SU-DHL-6 (cell line): ENCODE data around the gene NFYC.

ENCODE experiments used
- H2AFZ ChIP-seq: fragments of 200-600 bp; sonication (generic); 2 replicates; pipeline ENCODE4 v1.6.1; 2014; ENCODE audit warnings: low read depth, mild to moderate bottlenecking, moderate library complexity, mixed read lengths, antibody characterized with exemption, low read length; ENCODE audit not compliant: severe bottlenecking
- H3F3A ChIP-seq: fragments of 200-600 bp; shearing (Covaris generic); 2 replicates; pipeline ENCODE4 v1.6.0; 2016; ENCODE audit warnings: antibody characterized with exemption, mild to moderate bottlenecking; ENCODE audit not compliant: insufficient read depth
- H3K27ac ChIP-seq: fragments of 200-600 bp; sonication (generic); 2 replicates; pipeline ENCODE4 v1.5.1; 2016; ENCODE audit warnings: low read depth, mild to moderate bottlenecking, low read length, moderate library complexity, mixed read lengths
- H3K27me3 ChIP-seq: fragments of 200-600 bp; sonication (generic), shearing (Covaris generic); 2 replicates; pipeline ENCODE4 v1.6.0; 2014; ENCODE audit warnings: mild to moderate bottlenecking, low read length
- H3K36me3 ChIP-seq: fragments of 200-600 bp; sonication (generic); 2 replicates; pipeline ENCODE4 v1.6.1; 2014; ENCODE audit warnings: mild to moderate bottlenecking, low read length, mixed read lengths
- H3K4me2 ChIP-seq: fragments of 300-600, 200-600 bp; shearing (Covaris generic), sonication (generic); 2 replicates; pipeline ENCODE4 v1.6.0; 2014; ENCODE audit warnings: low read length, low read depth, mild to moderate bottlenecking; ENCODE audit not compliant: poor library complexity, severe bottlenecking
- H3K4me3 ChIP-seq: fragments of 200-600 bp; sonication (generic); 2 replicates; pipeline ENCODE4 v1.5.1; 2014; ENCODE audit warnings: antibody characterized with exemption, low read length, mild to moderate bottlenecking, mixed read lengths; ENCODE audit not compliant: insufficient read depth, poor library complexity, severe bottlenecking
- H3K79me2 ChIP-seq: fragments of 200-600 bp; sonication (generic); 2 replicates; pipeline ENCODE4 v1.6.1; 2014; ENCODE audit warnings: mild to moderate bottlenecking, low read length, moderate library complexity; ENCODE audit not compliant: insufficient read depth
- H3K9ac ChIP-seq: fragments of 200-600 bp; sonication (generic); 2 replicates; pipeline ENCODE4 v1.7.0; 2014; ENCODE audit warnings: mild to moderate bottlenecking, low read length
- H3K9me2 ChIP-seq: fragments of 200-600 bp; sonication (generic); replicated peaks from 2 replicates; pipeline ENCODE4 v1.6.1; 2014; ENCODE audit warnings: low read length; ENCODE audit not compliant: insufficient read depth
- H3K9me3 ChIP-seq: fragments of 200-600 bp; sonication (generic); 2 replicates; pipeline ENCODE4 v1.6.1; 2014; ENCODE audit warnings: low read length, mixed read lengths; ENCODE audit not compliant: insufficient read depth
- H4K20me1 ChIP-seq: fragments of 200-600 bp; sonication (generic); 2 replicates; pipeline ENCODE4 v1.6.1; 2014; ENCODE audit warnings: low read depth, mild to moderate bottlenecking, antibody characterized with exemption, low read length, moderate library complexity, mixed read lengths
- CTCF ChIP-seq: fragments of 200-600 bp; sonication (generic); IDR thresholded peaks from one replicate; pipeline ENCODE4 v1.5.1; 2017; ENCODE audit warnings: antibody characterized with exemption, mild to moderate bottlenecking, low read length, moderate library complexity; ENCODE audit not compliant: insufficient read depth, poor library complexity, severe bottlenecking
- EZH2phosphoT487 ChIP-seq: fragments of 200-600 bp; sonication (generic), shearing (Covaris generic); conservative IDR thresholded peaks from 2 replicates; pipeline ENCODE4 v1.6.1; 2018; ENCODE audit warnings: mild to moderate bottlenecking, antibody characterized with exemption, low read length, moderate library complexity, mixed read lengths

NFYC gene

GRCh38 chr1:40734882-40735628 is 43.6 kb downstream of the NFYC start:
- TF ChIP-seq CTCF (no peak), EZH2phosphoT487 (no peak)
- H3K4me2 ChIP-seq: no peak overlapping the region
- H3K4me3 ChIP-seq: no peak overlapping the region
- peaks cover 13% of the 10 kb centered on the region; the same call in 1 of the 2 replicates for H4K20me1 ChIP-seq
- H3K9me3 ChIP-seq: no peaks in the 10 kb centered on the region
- H2AFZ ChIP-seq: no peak overlapping the region
- H3F3A ChIP-seq: no peaks in the 10 kb centered on the region; the same call in 1 of the 2 replicates
- no peaks in the 10 kb centered on the region for H3K27me3 ChIP-seq
- H3K27ac ChIP-seq: no peak overlapping the region
- peaks cover 73% of the 10 kb centered on the region for H3K79me2 ChIP-seq
- H3K9me2 ChIP-seq: no peaks in the 10 kb centered on the region
- H3K36me3 ChIP-seq: peaks cover 8% of the 10 kb centered on the region; the same call in 1 of the 2 replicates
- no peak overlapping the region for H3K9ac ChIP-seq

- Histone ChIP-seq H4K20me1 (peaks cover 13% of the 10 kb centered on the region; the same call in 1 of the 2 replicates), H2AFZ (no peak overlapping the region), H3K27me3 (no peaks in the 10 kb centered on the region), H3F3A (no peaks in the 10 kb centered on the region; the same call in 1 of the 2 replicates), H3K4me2 (no peak overlapping the region), H3K9ac (no peak overlapping the region), H3K4me3 (no peak overlapping the region), H3K27ac (no peak overlapping the region), H3K36me3 (peaks cover 17% of the 10 kb centered on the region; the same call in 1 of the 2 replicates), H3K9me3 (no peaks in the 10 kb centered on the region), H3K79me2 (peaks cover 63% of the 10 kb centered on the region), H3K9me2 (no peaks in the 10 kb centered on the region)
- no peak for TF ChIP-seq CTCF
- TF ChIP-seq EZH2phosphoT487: no peak
Observed at GRCh38 chr1:40736085-40736531, 44.6 kb downstream of the NFYC start.

GRCh38 chr1:40738831-40739230 is 47.3 kb downstream of the NFYC start:
- Histone ChIP-seq H3K9ac (no peak overlapping the region), H3K9me3 (no peaks in the 10 kb centered on the region), H3F3A (no peaks in the 10 kb centered on the region; the same call in 1 of the 2 replicates), H3K79me2 (peaks cover 53% of the 10 kb centered on the region), H4K20me1 (peaks cover 4% of the 10 kb centered on the region; the same call in 1 of the 2 replicates), H3K4me3 (no peak overlapping the region), H3K27me3 (no peaks in the 10 kb centered on the region), H2AFZ (no peak overlapping the region), H3K27ac (no peak overlapping the region), H3K36me3 (peaks cover 27% of the 10 kb centered on the region; the same call in 1 of the 2 replicates), H3K9me2 (no peaks in the 10 kb centered on the region), H3K4me2 (no peak overlapping the region)
- TF ChIP-seq EZH2phosphoT487: no peak
- no peak for TF ChIP-seq CTCF
